ENCODE data around the gene CNOT6.

CNOT6 gene

DNA sequence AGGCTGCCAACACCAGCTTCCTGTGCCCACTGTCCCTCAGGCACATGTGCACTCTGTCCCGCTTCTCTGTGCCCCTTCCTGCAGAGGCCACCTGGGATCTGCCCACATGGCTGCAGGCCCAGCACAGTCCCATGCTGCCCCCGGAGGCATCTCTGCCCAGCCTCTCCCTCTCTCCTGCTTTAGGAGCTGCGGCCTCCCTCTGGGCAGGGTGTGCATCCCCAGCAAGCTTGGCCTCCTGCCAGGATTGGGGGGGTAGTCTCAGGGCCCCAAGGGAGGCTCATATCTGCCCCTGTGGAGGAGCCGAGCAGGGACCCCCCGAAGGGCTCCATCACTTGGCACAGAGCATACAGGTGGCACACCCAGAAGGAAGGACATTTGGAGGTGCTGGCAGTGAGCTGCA is 130.4 kb downstream of the CNOT6 start:
- FAIRE-seq = no peak

DNA sequence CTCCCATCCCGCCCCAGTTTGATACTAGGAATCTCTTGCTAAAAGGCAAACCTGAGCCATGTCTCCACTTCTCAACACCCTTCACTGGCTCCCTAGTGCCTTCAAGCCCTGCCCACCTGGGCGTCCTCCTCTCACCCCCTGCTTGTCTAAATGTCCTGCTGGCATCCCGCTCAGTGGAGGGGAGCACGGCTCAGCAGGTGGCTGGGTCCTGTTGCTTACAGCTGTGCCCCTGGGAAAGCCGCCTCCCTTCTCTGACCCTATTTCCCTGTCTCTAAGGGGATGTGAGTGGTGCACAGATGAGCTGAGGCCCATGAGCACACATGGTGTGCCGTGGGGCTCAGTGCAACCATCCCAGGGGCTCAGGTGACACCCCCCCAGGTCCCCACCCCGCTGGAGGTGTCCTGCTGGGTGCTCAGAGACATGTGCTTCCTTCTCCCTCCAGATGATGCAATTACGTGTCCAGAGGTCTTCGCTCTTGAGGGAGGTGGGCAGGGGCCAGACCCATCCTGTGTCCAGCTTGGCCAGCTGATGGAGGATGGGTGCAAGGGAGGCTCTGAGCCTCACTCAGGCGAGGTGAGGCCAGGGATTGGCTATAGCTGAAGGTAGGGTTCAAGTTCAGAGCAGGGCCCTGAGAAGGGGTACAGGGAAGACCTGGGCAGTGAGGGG is 131.1 kb downstream of the CNOT6 start:
- FAIRE-seq = no peak

DNA sequence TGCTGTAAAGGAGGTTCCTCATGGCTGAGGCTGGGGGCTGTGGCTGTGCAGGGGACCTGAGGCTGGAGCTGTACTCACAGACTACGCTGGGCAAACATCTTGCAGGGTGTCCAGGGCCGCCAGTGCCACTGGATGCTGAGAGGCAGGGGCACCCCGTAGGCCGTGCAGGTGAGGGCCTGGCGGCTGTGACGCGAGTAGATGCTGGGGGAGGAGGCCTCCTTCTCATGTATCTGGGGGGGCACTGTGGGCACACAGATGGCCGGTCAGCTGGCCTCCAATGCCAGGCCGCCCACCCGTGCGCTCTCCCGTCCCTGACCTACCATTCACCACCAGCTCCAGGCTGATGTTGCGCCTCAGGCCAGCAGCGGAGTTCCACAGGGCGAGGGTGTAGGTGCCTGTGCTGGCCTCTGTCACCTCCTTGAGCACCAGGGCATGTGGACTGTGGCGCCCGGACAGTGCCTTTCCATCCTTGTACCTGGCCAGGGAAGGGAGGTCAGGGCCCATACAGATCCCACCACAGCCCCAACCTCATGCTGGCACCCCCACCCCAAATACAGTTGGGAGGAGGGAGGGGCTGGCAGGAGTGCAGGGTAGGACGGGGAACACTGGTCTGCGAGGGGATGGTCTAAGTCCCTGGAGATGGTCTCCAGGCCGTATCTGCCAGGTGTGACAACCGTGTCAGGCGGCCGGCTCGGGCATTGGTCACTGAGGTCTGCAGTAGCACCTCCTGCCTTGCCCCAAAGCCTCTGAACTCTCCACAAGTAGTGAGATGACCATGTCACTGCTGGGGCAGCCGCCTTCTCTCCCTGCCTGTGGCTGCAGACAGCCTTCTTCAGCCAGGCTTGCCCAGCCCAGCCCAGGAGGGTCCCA is 131.8 kb downstream of the CNOT6 start:
- no peak for FAIRE-seq

DNA sequence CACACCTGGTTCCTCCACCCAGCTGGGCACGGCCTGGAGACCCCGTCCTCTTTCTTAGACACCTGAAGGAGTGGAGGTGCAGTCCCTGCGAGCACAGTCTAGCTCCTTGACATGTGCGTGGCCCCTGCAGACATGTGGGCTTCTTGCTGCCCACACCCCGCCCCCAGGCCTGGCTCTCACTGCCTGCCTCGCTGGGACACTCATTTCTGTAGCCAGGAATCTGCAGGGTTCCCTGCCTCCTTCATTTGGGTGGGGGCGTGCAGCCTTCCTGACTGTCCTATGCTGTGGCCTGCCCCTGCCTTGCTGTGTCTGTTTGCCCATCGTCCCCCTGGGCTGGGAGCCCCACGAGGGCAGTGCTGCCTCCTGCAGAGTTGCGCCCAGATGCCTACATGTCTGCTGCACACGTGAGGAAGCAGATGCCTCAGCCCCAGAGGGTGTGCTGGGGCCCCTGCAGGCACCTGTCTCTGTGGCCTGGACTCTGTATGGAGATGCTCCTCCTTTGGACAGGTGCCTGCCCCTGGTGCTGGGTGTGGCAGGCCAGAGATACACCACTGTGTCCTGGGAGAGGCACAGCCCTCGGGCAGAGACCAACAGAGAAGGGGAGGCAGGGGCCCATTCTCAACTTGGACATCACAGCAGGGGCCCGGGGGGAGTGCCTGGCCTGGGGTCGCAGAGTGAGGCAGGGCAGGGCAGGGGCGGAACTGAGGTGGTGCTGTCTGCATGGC is 132.6 kb downstream of the CNOT6 start:
- no peak for FAIRE-seq

DNA sequence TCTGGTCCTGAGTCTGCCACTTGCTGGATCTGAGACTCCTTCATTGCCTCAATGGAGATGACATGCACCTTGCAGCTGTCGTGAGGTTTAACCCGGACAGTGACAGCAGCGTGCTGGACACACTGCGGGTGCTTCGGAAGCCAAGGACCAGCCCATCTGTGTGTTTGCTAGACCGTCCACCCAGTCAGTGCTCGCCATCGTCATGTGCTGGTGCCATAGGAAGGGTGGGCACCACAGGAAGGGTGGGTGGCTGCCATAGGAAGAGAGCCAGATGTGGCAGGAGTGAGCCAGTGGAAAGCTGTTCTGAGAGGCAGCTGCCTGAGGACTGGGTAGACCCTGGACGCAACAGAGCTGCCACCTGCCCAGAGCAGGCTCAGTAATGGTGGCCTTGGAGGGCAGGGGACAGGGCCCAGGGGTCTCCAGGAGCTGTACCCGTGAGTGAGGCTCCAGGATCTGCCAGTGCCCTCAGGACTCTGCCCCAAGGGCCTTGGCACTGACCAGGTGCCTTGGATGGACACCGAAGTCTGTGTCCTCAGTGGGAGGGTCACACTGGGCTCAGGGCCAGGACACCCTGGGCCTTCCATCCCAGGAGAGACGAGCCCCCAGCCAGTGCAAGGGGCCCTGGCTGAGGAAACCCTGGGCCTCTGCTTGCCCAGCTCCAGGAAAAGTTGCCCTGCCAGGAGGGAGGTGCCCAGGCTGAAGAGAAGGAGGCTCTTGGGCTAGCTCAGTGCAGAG is 133.4 kb downstream of the CNOT6 start:
- no peak for FAIRE-seq
